ENCODE data around the gene RHBDF1. TPM values are rescaled to one million over a fixed set of nuclear protein-coding genes. Genes with fewer than 3 reads are reported as not detected.

The RHBDF1 gene
- total and polyA plus RNA-seq, 2 experiments from 2014 or later = 22.6 to 24.5 TPM

GRCh38 chr16:94918-95265 lies 22.5 kb upstream of the RHBDF1 start:
- ATAC-seq = no peak
- Mint-ChIP-seq H3K4me3 (no peak overlapping the region; the same call in 2 of the 3 replicates), H3K4me1 (no peaks in the 10 kb centered on the region), H3K9me3 (no peaks in the 10 kb centered on the region), H3K36me3 (ENCODE audit: low read depth) (peaks cover 6% of the 10 kb centered on the region; the same call in 1 of the 3 replicates), H3K27ac (no peak overlapping the region), H3K27me3 (ENCODE audit: insufficient read depth, low read depth, poor library complexity) (peaks cover 8% of the 10 kb centered on the region)
- DNase-seq (ENCODE audit: low spot score) = no peak
- Histone ChIP-seq H3K36me3 (ENCODE audit: insufficient read depth) (no peaks in the 10 kb centered on the region), H4K20me1 (replicated peaks; ENCODE audit: insufficient read depth) (no peaks in the 10 kb centered on the region; the same call in 1 of the 2 replicates), H3K27ac (ENCODE audit: low read depth) (no peak overlapping the region), H3F3A (replicated peaks; ENCODE audit: low read depth) (0 out of 2 replicates have a peak, but pooled peaks cover 4% of the 10 kb centered on the region), H3K27me3 (ENCODE audit: insufficient read depth) (no peaks in the 10 kb centered on the region), H3K4me1 (ENCODE audit: insufficient read depth) (no peaks in the 10 kb centered on the region), H3K9me2 (ENCODE audit: insufficient read depth) (no peaks in the 10 kb centered on the region), H3K4me2 (no peak overlapping the region), H3K79me2 (replicated peaks; ENCODE audit: insufficient read depth) (no peaks in the 10 kb centered on the region), H3K4me3 (no peak overlapping the region), H2AFZ (no peak overlapping the region)
- TF ChIP-seq JUNB (IDR thresholded peaks at IDR 0.05; ENCODE audit: unreplicated experiment) = no peak
- no peak for TF ChIP-seq ZNF114 (CRISPR knock-in tag; IDR thresholded peaks at IDR 0.05)
- TF ChIP-seq STAT1 (IDR thresholded peaks at IDR 0.05; ENCODE audit: unreplicated experiment) = no peak
- TF ChIP-seq CREB1 (CRISPR knock-in tag; IDR thresholded peaks at IDR 0.05; ENCODE audit: low read depth) = no peak
- no peak for TF ChIP-seq ZNF331 (CRISPR knock-in tag; IDR thresholded peaks at IDR 0.05; ENCODE audit: low read depth)
- no peak for TF ChIP-seq ETS1 (IDR thresholded peaks at IDR 0.05)
- TF ChIP-seq POLR2AphosphoS5 (IDR thresholded peaks at IDR 0.05; ENCODE audit: low read depth) = no peak
- TF ChIP-seq NANOG (IDR thresholded peaks at IDR 0.05; ENCODE audit: borderline replicate concordance) = no peak
- no peak for TF ChIP-seq ZNF462 (CRISPR knock-in tag; IDR thresholded peaks at IDR 0.05)
- TF ChIP-seq REST (IDR thresholded peaks at IDR 0.05; ENCODE audit: unreplicated experiment) = no peak
- TF ChIP-seq CTCF (conservative IDR thresholded peaks at IDR 0.05; ENCODE audit: low read depth in 2 of 2) = no peak
- no peak for TF ChIP-seq EZH2phosphoT487 (IDR thresholded peaks at IDR 0.05; ENCODE audit: unreplicated experiment)
- TF ChIP-seq EZH2 (IDR thresholded peaks at IDR 0.05; ENCODE audit: low read depth, unreplicated experiment) = no peak

Data from GM23338 (cell line).